Breast epithelium (tissue), 4 donors: ENCODE measurements around the gene NECTIN4. TPM values are rescaled to one million over a fixed set of nuclear protein-coding genes. Genes with fewer than 3 reads are reported as not detected.

Experiments
- DNase-seq, 2 donors: peaks; one replicate each; pipeline ENCODE4 v3.0.0-alpha.2; 2019; ENCODE audit warnings: low spot score in 2 of 2
- H3K27ac ChIP-seq, 2 donors: fragments of 200-600 bp; sonication (generic) in 1 of 2; one replicate each; pipeline ENCODE4 v1.5.1; 2016 to 2019; ENCODE audit warnings: mild to moderate bottlenecking in 1 of 2
- H3K27me3 ChIP-seq, 2 donors: fragments of 200-600 bp; sonication (generic) in 1 of 2; one replicate each; pipeline versions ENCODE4 v1.5.1 to v1.6.0; 2017 to 2019; ENCODE audit warnings: control low read depth in 1 of 2, mild to moderate bottlenecking in 1 of 2
- H3K36me3 ChIP-seq: fragments of 200-600 bp; one replicate; pipeline ENCODE4 v1.5.1; 2019
- H3K4me1 ChIP-seq, 2 donors: fragments of 200-600 bp; sonication (generic); one replicate each; pipeline ENCODE4 v1.5.1; 2016 to 2019; ENCODE audit warnings: control low read depth in 1 of 2
- H3K4me3 ChIP-seq, 3 donors: fragments of 200-600 bp; sonication (generic); 1 replicate in 2 of 3; 2 replicates in 1 of 3; pipeline ENCODE4 v1.5.1; 2016 to 2019; ENCODE audit warnings: mild to moderate bottlenecking in 3 of 3, moderate library complexity in 2 of 3
- H3K9me3 ChIP-seq, 2 donors: fragments of 200-600 bp; sonication (generic) in 1 of 2; one replicate each; pipeline ENCODE4 v1.5.1; 2016 to 2019; ENCODE audit warnings: control low read depth in 1 of 2
- CTCF ChIP-seq, 3 donors: fragments of 450-650 bp; IDR thresholded peaks; one replicate each; pipeline ENCODE4 v1.5.1; 2016 to 2017; ENCODE audit warnings: antibody characterized with exemption in 3 of 3, mild to moderate bottlenecking in 3 of 3, moderate library complexity in 3 of 3
- POLR2A ChIP-seq: fragments of 450-650 bp; IDR thresholded peaks from one replicate; pipeline ENCODE4 v1.6.1; 2016; ENCODE audit warnings: antibody characterized with exemption, mild to moderate bottlenecking, moderate library complexity
- POLR2AphosphoS5 ChIP-seq, 3 donors: sonication (generic); formaldehyde crosslinking; IDR thresholded peaks; one replicate each; pipeline ENCODE4 v1.6.1; 2017; ENCODE audit warnings: antibody characterized with exemption in 3 of 3
- intact Hi-C: fragments of 100-400 bp; cut with DNase I; formaldehyde crosslinking; loops from one replicate; pipeline ENCODE4 v1.15.1; 2023; ENCODE audit warnings: low total_unique reads
- total RNA-seq, 3 donors: library from RNA; depleted of rRNA; stranded (reverse); fragments of >200 nt; gene quantifications; one replicate each; pipeline ENCODE4 v1.1.0, GENCODE V29; 2016

Gene NECTIN4
- total RNA-seq, 3 donors from 2014 or later = 28.5 to 56.3 TPM; not detected in 1

DNA sequence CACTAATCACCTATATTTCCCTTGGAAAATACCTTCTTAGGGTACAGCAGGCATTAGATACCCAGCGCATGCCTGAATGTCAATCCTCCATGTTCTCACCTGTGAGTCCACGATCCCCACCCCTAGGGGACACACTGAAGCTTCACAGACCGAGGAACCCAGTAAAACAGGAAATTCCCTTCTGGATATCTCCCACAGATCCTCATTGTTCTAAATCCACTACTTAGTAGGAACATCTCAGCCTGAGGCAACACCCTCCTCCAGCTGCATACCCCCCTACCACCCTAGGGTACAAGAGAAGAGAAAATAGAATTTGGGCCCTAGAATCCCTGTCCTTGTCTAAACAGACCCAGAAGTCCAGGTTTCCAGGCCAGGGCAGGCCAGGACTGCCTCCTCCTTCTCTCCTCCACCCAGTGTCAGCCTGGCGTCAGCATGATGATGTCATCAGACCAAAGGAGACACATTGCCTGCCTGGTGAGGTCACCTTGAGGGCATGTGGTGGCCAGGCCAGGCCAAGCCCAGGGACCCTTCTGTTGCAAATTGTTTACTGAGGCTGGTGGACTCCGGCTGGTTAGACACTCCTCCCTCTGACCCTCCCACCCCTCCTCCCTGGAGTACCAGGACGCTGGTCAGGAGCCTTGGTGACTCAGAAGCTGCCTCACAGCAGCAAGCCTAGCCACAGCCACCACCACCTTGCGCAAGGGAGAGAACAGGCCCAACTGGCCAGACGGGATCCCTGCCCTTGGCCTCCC is 6.2 kb downstream of the NECTIN4 start:
- peak; percentile 94 to 96 for DNase-seq
- intact Hi-C loops = no loop called here
- peak overlapping the region in 2 of 3 donors; percentile 9 to 44 for H3K4me3 ChIP-seq
- peaks cover 0 to 15% of the 10 kb centered on the region in 2 donors for H3K4me1 ChIP-seq
- H3K9me3 ChIP-seq = no peaks in the 10 kb centered on the region
- TF ChIP-seq CTCF (IDR thresholded peaks at IDR 0.05) = peak in 1 of 3 donors; percentile 41
- peak; percentile 56 to 93 (median 84) for TF ChIP-seq POLR2AphosphoS5 (IDR thresholded peaks at IDR 0.05)
- peak; percentile 24 for TF ChIP-seq POLR2A
- no peaks in the 10 kb centered on the region for H3K27me3 ChIP-seq
- H3K27ac ChIP-seq = peak overlapping the region; percentile 92 to 98
- H3K36me3 ChIP-seq = no peaks in the 10 kb centered on the region

DNA sequence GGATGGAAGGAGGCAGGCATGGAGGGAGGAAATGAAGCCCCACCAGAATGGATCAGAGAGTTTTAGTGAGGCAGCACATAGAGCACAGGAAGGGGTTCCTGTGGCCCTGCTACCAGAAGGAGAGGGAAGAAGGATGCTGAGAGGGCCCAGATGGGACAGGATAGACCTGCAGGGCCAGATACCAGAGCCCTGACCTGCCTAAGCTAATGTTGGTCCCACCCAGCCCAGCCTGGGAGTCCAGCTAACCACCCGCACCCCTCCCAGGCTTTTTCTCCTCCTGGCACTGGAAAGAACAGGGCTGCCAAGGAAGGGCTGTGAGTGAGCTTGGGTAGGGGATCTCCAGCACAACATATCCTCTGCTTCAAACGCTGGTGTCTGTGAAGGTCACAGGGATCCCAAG is 6.9 kb downstream of the NECTIN4 start:
- no peaks in the 10 kb centered on the region for H3K9me3 ChIP-seq
- no peaks in the 10 kb centered on the region for H3K36me3 ChIP-seq
- no peak for TF ChIP-seq POLR2AphosphoS5 (IDR thresholded peaks at IDR 0.05)
- TF ChIP-seq POLR2A = no peak
- TF ChIP-seq CTCF (IDR thresholded peaks at IDR 0.05) = no peak
- no peaks in the 10 kb centered on the region for H3K27me3 ChIP-seq
- peaks cover 0 to 15% of the 10 kb centered on the region in 2 donors for H3K4me1 ChIP-seq
- intact Hi-C loops = no loop called here
- no peak for DNase-seq
- peak overlapping the region; percentile 92 to 98 for H3K27ac ChIP-seq
- peak overlapping the region in 1 of 3 donors; percentile 44 for H3K4me3 ChIP-seq

GRCh38 chr1:161081519-161081918 is 7.8 kb downstream of the NECTIN4 start:
- Histone ChIP-seq H3K4me1 (peaks cover 0 to 15% of the 10 kb centered on the region in 2 donors), H3K36me3 (no peaks in the 10 kb centered on the region), H3K9me3 (no peaks in the 10 kb centered on the region), H3K4me3 (no peak overlapping the region), H3K27ac (peak overlapping the region; percentile 92 to 98), H3K27me3 (no peaks in the 10 kb centered on the region)
- TF ChIP-seq CTCF (IDR thresholded peaks at IDR 0.05) (no peak), POLR2AphosphoS5 (IDR thresholded peaks at IDR 0.05) (no peak), POLR2A (no peak)
- intact Hi-C loops = no loop called here
- DNase-seq = no peak

DNA sequence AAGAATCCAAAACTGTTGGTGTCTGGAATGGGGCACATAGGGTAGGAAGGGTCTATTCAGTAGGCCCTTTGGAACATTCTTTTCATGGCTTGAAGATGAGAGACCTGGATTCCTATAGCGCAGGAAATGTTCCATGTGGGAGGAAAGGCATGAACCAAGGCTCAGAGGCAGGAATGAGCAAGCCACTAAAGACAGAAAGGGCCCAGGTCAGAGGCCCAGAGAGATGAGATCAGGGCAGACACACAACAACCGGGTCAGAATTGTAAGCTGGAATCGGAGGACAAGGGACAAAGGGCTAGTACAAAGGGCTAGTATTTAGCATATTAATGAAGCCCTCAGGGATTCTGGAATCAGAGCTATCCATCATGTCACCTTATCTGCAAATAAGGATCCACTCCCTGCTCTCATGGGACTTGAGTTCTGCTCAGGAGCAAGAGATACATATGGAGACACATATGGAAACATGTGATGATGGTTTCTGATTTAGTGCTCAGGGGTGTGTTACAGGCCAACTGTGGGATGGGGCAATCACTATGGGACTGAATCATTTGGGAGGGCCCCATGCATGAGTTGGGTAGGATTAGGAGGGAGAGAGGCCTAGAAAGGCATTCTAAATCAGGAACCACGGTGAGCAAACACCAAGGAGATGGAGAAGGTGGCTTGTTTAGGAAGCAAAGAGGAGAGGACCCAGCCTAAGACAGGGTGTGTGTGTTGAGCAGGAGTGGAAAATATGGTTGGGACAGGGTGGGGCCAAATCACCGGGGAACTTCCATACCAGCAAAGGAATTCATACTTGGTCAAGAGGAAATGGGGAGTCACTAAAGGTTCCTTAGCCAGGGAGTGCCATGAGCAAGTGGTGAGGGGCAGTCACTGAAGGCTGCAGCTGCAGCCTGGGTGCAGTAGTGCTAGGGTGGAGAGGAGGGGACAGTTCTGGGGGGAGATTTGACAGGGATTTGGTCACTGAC is 8.6 kb downstream of the NECTIN4 start:
- DNase-seq = no peak
- TF ChIP-seq CTCF (IDR thresholded peaks at IDR 0.05) = no peak
- no peak for TF ChIP-seq POLR2AphosphoS5 (IDR thresholded peaks at IDR 0.05)
- no peak for TF ChIP-seq POLR2A
- Histone ChIP-seq H3K27me3 (no peaks in the 10 kb centered on the region), H3K4me1 (peaks cover 0 to 15% of the 10 kb centered on the region in 2 donors), H3K4me3 (no peak overlapping the region), H3K36me3 (no peaks in the 10 kb centered on the region), H3K9me3 (no peaks in the 10 kb centered on the region), H3K27ac (peak overlapping the region; percentile 92 to 98)
- intact Hi-C loops = no loop called here
